Stomach smooth muscle (tissue), 2 donors: ENCODE data around the gene CHIT1.

Source experiments
- H3K27ac ChIP-seq: one replicate; pipeline ENCODE4 v1.7.0; 2013; ENCODE audit warnings: mild to moderate bottlenecking, low read length, inconsistent platforms
- H3K27me3 ChIP-seq, 2 donors: one replicate each; pipeline ENCODE4 v1.7.0; 2013; ENCODE audit warnings: low read length in 2 of 2; ENCODE audit not compliant: insufficient read depth in 2 of 2, control insufficient read depth in 1 of 2
- H3K36me3 ChIP-seq, 2 donors: one replicate each; pipeline ENCODE4 v1.7.0; 2013; ENCODE audit warnings: low read length in 2 of 2; ENCODE audit not compliant: control insufficient read depth in 2 of 2, insufficient read depth in 2 of 2
- H3K4me1 ChIP-seq: one replicate; pipeline ENCODE4 v1.7.0; 2013; ENCODE audit warnings: low read length; ENCODE audit not compliant: control insufficient read depth, insufficient read depth
- H3K4me3 ChIP-seq, 2 donors: one replicate each; pipeline ENCODE4 v1.7.0; 2013; ENCODE audit warnings: low read length in 2 of 2
- H3K9ac ChIP-seq, 2 donors: one replicate each; pipeline ENCODE4 v1.7.0; 2013; ENCODE audit warnings: low read length in 2 of 2, mild to moderate bottlenecking in 1 of 2
- H3K9me3 ChIP-seq, 2 donors: one replicate each; pipeline ENCODE4 v1.7.0; 2013; ENCODE audit warnings: low read length in 2 of 2; ENCODE audit not compliant: control insufficient read depth in 2 of 2
- donor health status: healthy.
- donor health status: Pancreatic carcinoma.

The CHIT1 gene

GRCh38 chr1:203167913-203168200, 61.6 kb downstream of the CHIT1 start:
- H3K4me1 ChIP-seq: no peaks in the 10 kb centered on the region
- no peaks in the 10 kb centered on the region for H3K36me3 ChIP-seq
- no peaks in the 10 kb centered on the region for H3K9me3 ChIP-seq
- no peak overlapping the region for H3K27ac ChIP-seq
- H3K9ac ChIP-seq: no peak overlapping the region
- H3K4me3 ChIP-seq: no peak overlapping the region
- H3K27me3 ChIP-seq: peaks cover 0 to 3% of the 10 kb centered on the region in 2 donors

- Histone ChIP-seq H3K27ac (no peak overlapping the region), H3K36me3 (no peaks in the 10 kb centered on the region), H3K27me3 (peaks cover 0 to 3% of the 10 kb centered on the region in 2 donors), H3K9ac (no peak overlapping the region), H3K4me1 (no peaks in the 10 kb centered on the region), H3K4me3 (no peak overlapping the region), H3K9me3 (no peaks in the 10 kb centered on the region)
Observed at GRCh38 chr1:203167026-203167912, 62.2 kb downstream of the CHIT1 start.

- Histone ChIP-seq H3K4me3 (no peak overlapping the region), H3K27ac (no peak overlapping the region), H3K9ac (no peak overlapping the region), H3K9me3 (no peaks in the 10 kb centered on the region), H3K36me3 (no peaks in the 10 kb centered on the region), H3K27me3 (peaks cover 3 to 5% of the 10 kb centered on the region in 2 donors), H3K4me1 (no peaks in the 10 kb centered on the region)
Observed at GRCh38 chr1:203166192-203166940, 63.1 kb downstream of the CHIT1 start.
